GM19240 (cell line): ENCODE results near the gene NFIX.
A peak's percentile ranks its signal among the peaks of the same experiment; 100 is the strongest.

ENCODE experiments used
- DNase-seq: peaks from one replicate; pipeline ENCODE4 v3.0.0; 2011; ENCODE audit warnings: low spot score; ENCODE audit not compliant: insufficient read length

Gene NFIX

GRCh38 chr19:12987190-12987589 lies 8.1 kb upstream of the NFIX start:
- DNase-seq = no peak

- no peak for DNase-seq
These were observed 7.5 kb upstream of the NFIX start for GRCh38 chr19:12987781-12988180.

- DNase-seq = no peak
These were observed 4.8 kb upstream of the NFIX start for GRCh38 chr19:12990431-12990830.

GRCh38 chr19:12990853-12991252 lies 4.4 kb upstream of the NFIX start:
- DNase-seq = no peak

GRCh38 chr19:12991296-12991695 lies 4.0 kb upstream of the NFIX start:
- DNase-seq = no peak

- DNase-seq = no peak
These were observed 2.5 kb upstream of the NFIX start for GRCh38 chr19:12992729-12993128.

- DNase-seq = no peak
These were observed 1.7 kb upstream of the NFIX start for GRCh38 chr19:12993562-12993961.

- peak; percentile 40 for DNase-seq
These were observed 526 bp downstream of the NFIX start for GRCh38 chr19:12995596-12996405.

GRCh38 chr19:12996406-12997094 lies 1.3 kb downstream of the NFIX start:
- no peak for DNase-seq

- no peak for DNase-seq
These were observed 2.1 kb downstream of the NFIX start for GRCh38 chr19:12997179-12997966.

GRCh38 chr19:12997967-12998940 lies 3.0 kb downstream of the NFIX start:
- no peak for DNase-seq

GRCh38 chr19:13001166-13001501 lies 5.9 kb downstream of the NFIX start:
- DNase-seq = no peak

GRCh38 chr19:13001502-13002165 lies 6.4 kb downstream of the NFIX start:
- DNase-seq = no peak

- no peak for DNase-seq
These were observed 7.1 kb downstream of the NFIX start for GRCh38 chr19:13002166-13002898.

- DNase-seq = no peak
These were observed 7.8 kb downstream of the NFIX start for GRCh38 chr19:13003081-13003480.

- DNase-seq = no peak
These were observed 9.0 kb downstream of the NFIX start for GRCh38 chr19:13004273-13004672.

GRCh38 chr19:13005253-13005652 lies 10.0 kb downstream of the NFIX start:
- no peak for DNase-seq

- DNase-seq = no peak
These were observed 10.6 kb downstream of the NFIX start for GRCh38 chr19:13005861-13006370.

GRCh38 chr19:13006431-13007281 lies 11.4 kb downstream of the NFIX start:
- DNase-seq = no peak
